Measurements from ENCODE around the gene GALNT14.
"Not testable (repeated sequence)": the region's sequence is repeated elsewhere in the genome, so short reads cannot be mapped to it uniquely, and the experiment has no call there.

The GALNT14 gene

GRCh38 chr2:30910686-30911085, 227.6 kb downstream of the GALNT14 start:
- Histone ChIP-seq H3K4me2 (no peak overlapping the region), H3K27me3 (no peaks in the 10 kb centered on the region), H3K27ac (no peak overlapping the region), H3K9me3 (peaks cover 20% of the 10 kb centered on the region), H3K4me3 (peak overlapping the region; percentile 6; the same call in 1 of the 2 replicates), H3K9ac (no peak overlapping the region), H3K36me3 (peaks cover 53% of the 10 kb centered on the region), H3K4me1 (peaks cover 6% of the 10 kb centered on the region), H4K20me1 (no peaks in the 10 kb centered on the region)
- TF ChIP-seq Cebpa-rat (IDR thresholded peaks at IDR 0.05), result no peak

- H3K9ac ChIP-seq, H3K4me3 ChIP-seq, H3K4me1 ChIP-seq, H3K27ac ChIP-seq, H3K9me3 ChIP-seq, H4K20me1 ChIP-seq, H3K27me3 ChIP-seq: not testable (repeated sequence)
- H3K36me3 ChIP-seq, result peaks cover 45% of the 10 kb centered on the region
- H3K4me2 ChIP-seq, result peak overlapping the region; percentile 24; the same call in 1 of the 2 replicates
Measured at GRCh38 chr2:30904437-30904836, 233.8 kb downstream of the GALNT14 start.

- peaks cover 56% of the 10 kb centered on the region for H3K36me3 ChIP-seq
- no peak overlapping the region for H3K4me2 ChIP-seq
- H4K20me1 ChIP-seq, result no peaks in the 10 kb centered on the region
- no peaks in the 10 kb centered on the region for H3K27me3 ChIP-seq
- H3K27ac ChIP-seq, result no peak overlapping the region
- H3K4me1 ChIP-seq, result peaks cover 7% of the 10 kb centered on the region; the same call in 1 of the 2 replicates
- no peak overlapping the region for H3K4me3 ChIP-seq
- H3K9ac ChIP-seq, result no peak overlapping the region
- H3K9me3 ChIP-seq, result peaks cover 5% of the 10 kb centered on the region; the same call in 1 of the 2 replicates
- no peak for TF ChIP-seq Cebpa-rat (IDR thresholded peaks at IDR 0.05)
Measured at GRCh38 chr2:30903326-30903725, 234.9 kb downstream of the GALNT14 start.

- no peak overlapping the region for H3K27ac ChIP-seq
- H3K9ac ChIP-seq, result no peak overlapping the region
- H3K36me3 ChIP-seq, result peaks cover 73% of the 10 kb centered on the region
- TF ChIP-seq Cebpa-rat (IDR thresholded peaks at IDR 0.05), result no peak
- no peak overlapping the region for H3K4me3 ChIP-seq
- H4K20me1 ChIP-seq, result no peaks in the 10 kb centered on the region
- no peak overlapping the region for H3K4me2 ChIP-seq
- no peaks in the 10 kb centered on the region for H3K27me3 ChIP-seq
- peaks cover 5% of the 10 kb centered on the region; the same call in 1 of the 2 replicates for H3K9me3 ChIP-seq
- H3K4me1 ChIP-seq, result peaks cover 7% of the 10 kb centered on the region; the same call in 1 of the 2 replicates
Measured at GRCh38 chr2:30900381-30900780, 237.9 kb downstream of the GALNT14 start.

GRCh38 chr2:30899516-30900054, 238.7 kb downstream of the GALNT14 start:
- H3K4me3 ChIP-seq, result no peak overlapping the region
- H3K36me3 ChIP-seq, result peaks cover 73% of the 10 kb centered on the region
- H4K20me1 ChIP-seq, result no peaks in the 10 kb centered on the region
- TF ChIP-seq Cebpa-rat (IDR thresholded peaks at IDR 0.05), result no peak
- no peak overlapping the region for H3K9ac ChIP-seq
- H3K9me3 ChIP-seq, result peaks cover 5% of the 10 kb centered on the region; the same call in 1 of the 2 replicates
- no peak overlapping the region for H3K4me2 ChIP-seq
- no peak overlapping the region for H3K27ac ChIP-seq
- peaks cover 7% of the 10 kb centered on the region; the same call in 1 of the 2 replicates for H3K4me1 ChIP-seq
- no peaks in the 10 kb centered on the region for H3K27me3 ChIP-seq

- H3K4me1 ChIP-seq, result no peaks in the 10 kb centered on the region
- H4K20me1 ChIP-seq, result no peaks in the 10 kb centered on the region
- peaks cover 5% of the 10 kb centered on the region; the same call in 1 of the 2 replicates for H3K9me3 ChIP-seq
- H3K4me3 ChIP-seq, result no peak overlapping the region
- no peak overlapping the region for H3K4me2 ChIP-seq
- H3K36me3 ChIP-seq, result peaks cover 56% of the 10 kb centered on the region
- TF ChIP-seq Cebpa-rat (IDR thresholded peaks at IDR 0.05), result no peak
- H3K27me3 ChIP-seq, result no peaks in the 10 kb centered on the region
- H3K27ac ChIP-seq, result no peak overlapping the region
- H3K9ac ChIP-seq, result no peak overlapping the region
Measured at GRCh38 chr2:30897539-30897938, 240.7 kb downstream of the GALNT14 start.

- Histone ChIP-seq H3K27me3 (no peaks in the 10 kb centered on the region), H3K9ac (no peak overlapping the region), H3K36me3 (peaks cover 30% of the 10 kb centered on the region), H3K4me3 (no peak overlapping the region), H3K27ac (no peak overlapping the region), H3K4me2 (no peak overlapping the region), H4K20me1 (no peaks in the 10 kb centered on the region), H3K4me1 (no peaks in the 10 kb centered on the region), H3K9me3 (peaks cover 5% of the 10 kb centered on the region; the same call in 1 of the 2 replicates)
- no peak for TF ChIP-seq Cebpa-rat (IDR thresholded peaks at IDR 0.05)
Measured at GRCh38 chr2:30894498-30895119, 243.6 kb downstream of the GALNT14 start.

GRCh38 chr2:30888852-30889409, 249.3 kb downstream of the GALNT14 start:
- Histone ChIP-seq H3K9ac (no peak overlapping the region), H3K4me2 (no peak overlapping the region), H3K9me3 (no peaks in the 10 kb centered on the region), H4K20me1 (no peaks in the 10 kb centered on the region), H3K4me3 (no peak overlapping the region), H3K36me3 (no peaks in the 10 kb centered on the region), H3K27ac (no peak overlapping the region), H3K4me1 (peaks cover 11% of the 10 kb centered on the region), H3K27me3 (no peaks in the 10 kb centered on the region)
- TF ChIP-seq Cebpa-rat (IDR thresholded peaks at IDR 0.05), result no peak

- Histone ChIP-seq H4K20me1 (no peaks in the 10 kb centered on the region), H3K4me1 (peaks cover 12% of the 10 kb centered on the region), H3K36me3 (no peaks in the 10 kb centered on the region), H3K9me3 (no peaks in the 10 kb centered on the region), H3K27ac (no peak overlapping the region), H3K9ac (no peak overlapping the region), H3K27me3 (no peaks in the 10 kb centered on the region), H3K4me2 (no peak overlapping the region), H3K4me3 (no peak overlapping the region)
- no peak for TF ChIP-seq Cebpa-rat (IDR thresholded peaks at IDR 0.05)
Measured at GRCh38 chr2:30886080-30886479, 252.2 kb downstream of the GALNT14 start.

GRCh38 chr2:30883822-30884221, 254.4 kb downstream of the GALNT14 start:
- Histone ChIP-seq H3K36me3 (no peaks in the 10 kb centered on the region), H3K27me3 (no peaks in the 10 kb centered on the region), H4K20me1 (no peaks in the 10 kb centered on the region), H3K4me2 (no peak overlapping the region), H3K9ac (no peak overlapping the region), H3K9me3 (no peaks in the 10 kb centered on the region; the same call in 1 of the 2 replicates), H3K27ac (no peak overlapping the region), H3K4me1 (peaks cover 18% of the 10 kb centered on the region), H3K4me3 (no peak overlapping the region)
- TF ChIP-seq Cebpa-rat (IDR thresholded peaks at IDR 0.05), result no peak

Data from BLaER1 (cell line).